Loucy (cell line): Measurements from ENCODE around the gene TNFRSF8.

Experiments
- CTCF ChIP-seq: fragments of 200-600 bp; sonication (generic); conservative IDR thresholded peaks from 2 replicates; pipeline ENCODE4 v1.5.1; 2014; ENCODE audit warnings: mild to moderate bottlenecking, antibody characterized with exemption, low read length
- EZH2phosphoT487 ChIP-seq: fragments of 200-600 bp; IDR thresholded peaks from 2 replicates; pipeline ENCODE4 v1.6.1; 2018; ENCODE audit warnings: antibody characterized with exemption, mild to moderate bottlenecking, moderate library complexity, borderline replicate concordance

- TF ChIP-seq CTCF, result no peak
- TF ChIP-seq EZH2phosphoT487, result no peak
These were observed 9.6 kb downstream of the TNFRSF8 start for GRCh38 chr1:12072741-12073140.
